GM19025 (cell line): Measurements from ENCODE around the gene TMEM273.

Experiments used
- ATAC-seq: cut with Tn5 transposase; IDR thresholded peaks from one replicate; pipeline ENCODE4 v1.9.1; 2021; ENCODE audit warnings: mild to moderate bottlenecking, low read depth, moderate library complexity; ENCODE audit not compliant: unreplicated experiment

Gene TMEM273

DNA sequence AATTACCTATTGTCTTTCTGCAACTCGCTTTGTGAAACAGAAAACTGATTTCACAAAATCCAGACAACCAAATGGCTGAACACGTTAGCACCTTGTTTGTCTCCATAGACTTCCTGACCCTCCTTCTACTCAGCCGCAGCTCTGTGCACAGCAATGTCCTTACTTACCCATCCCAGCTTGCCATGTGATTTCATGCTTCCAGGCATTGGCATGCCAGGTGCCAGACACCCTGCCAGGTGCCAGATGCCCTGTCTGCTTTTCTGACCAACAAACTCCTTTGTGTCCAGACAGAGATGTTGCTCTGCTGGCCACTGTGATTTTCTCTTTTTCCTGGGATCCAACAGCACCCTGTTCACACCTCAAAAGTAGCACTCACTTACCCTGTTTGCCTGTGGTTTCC is 38.3 kb downstream of the TMEM273 start:
- no peak for ATAC-seq

DNA sequence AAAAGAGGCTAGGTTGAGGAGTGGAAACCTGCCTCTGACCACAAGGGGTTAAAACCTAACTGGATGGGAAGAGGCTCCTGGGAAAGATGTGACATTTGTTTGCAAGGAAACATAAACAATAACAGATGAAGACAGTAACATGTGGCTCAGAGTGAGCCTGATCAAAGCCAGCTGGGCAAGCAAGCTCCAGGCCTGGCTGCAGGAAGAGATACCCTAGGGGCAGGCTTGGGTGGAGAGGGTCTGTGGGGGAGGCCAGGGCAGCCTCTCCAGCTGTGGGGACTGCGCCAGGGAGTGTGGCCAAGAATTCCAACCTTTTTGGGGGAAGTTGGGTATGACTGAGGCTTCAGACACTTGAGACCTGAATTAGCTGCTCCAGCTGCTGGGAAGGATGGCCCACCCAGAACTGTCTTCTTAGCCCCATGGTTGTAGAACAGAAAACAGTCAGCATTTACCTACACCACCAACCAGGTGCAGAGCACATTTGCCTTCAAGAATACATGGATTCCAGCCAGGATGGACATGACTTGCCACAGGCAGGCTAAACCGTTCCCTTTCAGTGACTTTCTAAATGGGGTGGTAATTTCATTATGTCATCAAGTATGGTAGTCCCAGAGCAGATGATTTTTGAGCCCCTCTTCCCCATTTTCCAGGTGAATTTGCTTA is 44.0 kb downstream of the TMEM273 start:
- no peak for ATAC-seq

DNA sequence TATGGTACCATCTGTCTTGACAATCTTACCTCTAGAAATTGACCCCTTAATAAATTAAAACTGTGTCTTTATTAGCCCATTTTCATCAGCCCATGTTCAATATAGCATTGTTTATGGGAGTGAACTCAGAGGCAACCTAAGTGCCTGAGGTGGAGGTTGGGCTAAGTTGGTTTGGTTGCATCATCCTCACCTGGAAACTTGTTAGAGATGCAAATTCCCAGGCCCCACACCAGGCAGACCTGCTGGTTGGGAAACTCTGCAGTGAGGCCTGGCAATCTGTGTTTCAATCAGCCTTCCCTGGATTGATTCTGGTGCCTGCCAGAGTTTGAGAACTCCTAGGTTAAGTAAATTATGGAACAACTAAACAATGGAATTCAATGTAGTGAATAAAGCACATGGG is 44.9 kb downstream of the TMEM273 start:
- ATAC-seq = no peak

DNA sequence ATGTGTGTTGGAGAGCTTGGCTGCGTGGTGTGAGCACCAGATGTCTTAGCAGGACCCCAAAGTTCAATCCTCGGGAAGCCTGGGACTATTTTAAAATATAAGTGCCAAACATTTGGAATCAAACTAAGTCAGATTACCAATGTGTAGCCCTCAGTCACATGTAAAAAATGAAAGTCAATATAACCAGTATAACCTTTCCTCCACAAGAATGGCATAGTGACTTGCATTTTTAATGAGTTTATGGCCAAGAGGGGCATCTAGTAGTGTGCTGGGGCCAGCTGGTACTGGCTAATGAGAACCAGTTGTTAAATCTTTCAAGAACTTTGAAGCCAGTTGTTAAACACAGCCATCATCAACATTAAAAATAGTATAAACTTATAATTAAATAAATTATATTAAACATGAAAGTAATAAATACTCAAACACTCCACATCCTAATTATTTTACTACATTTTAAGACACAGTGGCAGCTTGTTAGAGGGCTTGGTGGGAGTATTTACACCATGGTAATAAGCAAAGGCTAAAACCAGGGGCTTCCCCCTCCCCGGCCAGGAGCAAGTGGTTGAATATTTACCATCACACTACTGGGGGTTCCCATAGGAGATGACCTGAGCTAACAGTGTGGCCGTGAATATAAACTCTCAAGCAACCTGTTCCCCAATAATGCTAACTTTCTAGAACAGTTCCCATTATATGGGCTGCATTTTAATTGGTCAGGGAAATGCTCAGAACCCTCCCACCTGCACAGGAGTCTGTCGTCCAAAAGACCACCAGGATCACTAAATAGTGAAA is 46.5 kb downstream of the TMEM273 start:
- peak; percentile 81 for ATAC-seq

DNA sequence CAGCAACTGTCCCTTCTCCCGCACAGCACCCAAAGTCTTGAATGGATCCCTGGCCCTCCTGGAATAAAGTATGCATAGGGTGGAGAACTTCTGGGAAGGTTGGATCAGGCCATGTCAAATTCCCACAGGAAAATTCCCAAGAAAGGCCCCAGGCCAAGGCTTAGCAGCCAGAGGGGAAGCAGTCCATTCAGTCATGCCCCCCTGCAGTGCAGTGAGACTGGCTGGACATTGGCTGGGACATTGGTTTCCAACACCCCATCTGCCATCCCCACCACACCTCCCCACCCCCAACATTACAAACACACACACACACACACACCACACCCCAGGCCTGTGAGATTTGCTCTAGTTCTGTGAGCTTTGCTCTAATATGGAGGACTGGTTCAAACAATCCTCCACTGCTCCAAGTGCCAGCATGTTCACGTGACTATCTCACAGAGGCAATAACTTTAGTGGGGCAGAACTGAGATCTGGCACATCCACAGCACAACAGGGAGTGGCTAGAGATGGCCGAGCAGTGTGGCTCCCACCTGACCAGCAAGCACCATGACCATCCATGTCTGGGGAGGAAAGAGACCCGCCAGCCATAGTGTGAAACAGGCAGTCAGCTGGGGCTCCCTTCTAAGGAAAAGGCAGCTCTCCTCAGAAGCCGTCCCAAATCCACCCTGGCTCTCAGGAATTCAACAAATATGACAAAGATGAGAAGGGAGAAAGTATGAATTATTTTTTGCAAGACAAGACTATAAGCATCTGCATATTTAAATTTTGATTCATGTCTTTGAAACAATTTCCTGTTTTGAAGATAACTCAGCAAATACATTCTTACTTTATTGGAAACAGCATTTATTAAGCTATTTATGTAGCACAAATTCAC is 47.6 kb downstream of the TMEM273 start:
- ATAC-seq = no peak

DNA sequence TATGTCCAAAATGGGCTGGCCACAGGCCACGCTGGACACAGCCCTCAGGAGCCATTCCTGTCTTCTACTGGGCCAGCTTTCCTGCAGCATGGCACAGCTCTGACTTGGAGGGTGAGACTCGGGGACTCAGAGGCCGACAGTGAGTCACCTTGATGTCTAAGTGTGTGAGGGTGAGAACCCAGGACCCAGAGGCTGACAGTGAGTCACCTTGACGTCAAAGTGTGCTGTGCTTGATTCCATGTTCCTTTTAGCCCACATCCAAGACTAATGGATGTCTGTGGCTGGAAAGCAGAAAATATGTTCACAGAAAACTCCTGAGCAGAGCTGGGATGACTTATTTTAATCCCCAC is 48.4 kb downstream of the TMEM273 start:
- ATAC-seq = no peak

DNA sequence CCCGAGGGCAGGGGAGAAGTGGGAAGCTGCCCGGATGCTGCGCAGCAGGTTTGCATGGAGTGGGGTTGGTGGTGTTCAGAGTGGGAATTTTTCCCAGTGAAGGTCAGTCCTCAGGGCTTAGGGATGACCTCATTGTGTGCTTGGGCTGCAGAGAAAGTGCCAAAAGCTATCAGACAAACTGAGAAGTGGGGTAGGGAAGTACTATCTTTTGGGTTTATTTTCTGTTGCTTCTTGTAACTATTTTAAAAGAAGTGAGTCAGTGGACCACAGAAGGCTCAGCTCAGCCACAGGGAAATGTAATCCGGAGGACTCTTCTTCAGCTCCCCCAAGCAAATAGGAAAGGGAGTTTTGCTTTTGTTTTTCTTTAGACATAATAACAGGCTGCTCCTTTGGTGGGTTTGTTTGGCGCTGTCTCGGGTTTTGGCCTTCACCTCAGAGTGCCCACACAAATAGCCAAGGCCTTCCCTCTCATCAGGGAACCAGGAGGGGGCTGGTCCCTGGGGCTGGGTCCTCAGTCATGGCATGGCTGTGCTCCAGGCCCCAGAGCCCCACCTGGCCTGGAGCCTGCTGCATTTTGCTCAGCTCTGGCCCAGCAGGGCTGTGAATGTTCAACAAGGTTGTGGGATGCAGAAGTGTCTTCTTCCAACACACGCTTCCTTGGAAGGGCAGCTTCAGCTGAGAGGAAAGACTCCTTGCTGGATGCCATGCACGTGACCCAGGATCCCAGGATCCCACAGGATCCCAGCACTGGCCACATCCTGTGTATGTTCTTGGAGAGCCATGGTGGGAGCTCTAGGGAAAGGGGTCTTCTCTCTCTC is 49.0 kb downstream of the TMEM273 start:
- ATAC-seq = no peak

DNA sequence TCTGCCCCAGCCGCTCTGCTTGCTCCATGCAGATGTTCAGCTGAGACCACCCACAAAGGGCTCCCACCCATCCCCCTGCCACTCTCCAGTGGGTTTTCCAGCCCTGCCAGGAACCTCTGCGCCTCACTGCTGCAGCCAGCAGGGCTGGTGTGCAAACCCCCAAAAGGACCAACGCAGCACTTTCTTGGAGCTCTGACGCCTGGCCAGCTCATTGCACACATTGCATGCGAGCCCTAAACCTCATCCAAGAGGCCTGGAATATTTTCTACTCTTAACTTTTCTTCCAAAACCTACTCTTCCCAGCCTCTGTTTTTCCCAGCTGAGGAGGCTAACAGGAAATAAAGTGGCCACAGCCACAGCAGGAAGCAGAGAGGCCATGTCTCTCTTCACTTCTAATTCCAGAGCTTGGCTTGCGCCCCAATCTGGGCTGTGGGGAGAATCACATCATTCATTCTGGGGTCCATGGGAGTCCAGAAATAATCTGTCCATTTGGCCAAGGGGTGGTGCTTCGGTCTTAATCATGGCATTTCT is 49.8 kb downstream of the TMEM273 start:
- no peak for ATAC-seq

DNA sequence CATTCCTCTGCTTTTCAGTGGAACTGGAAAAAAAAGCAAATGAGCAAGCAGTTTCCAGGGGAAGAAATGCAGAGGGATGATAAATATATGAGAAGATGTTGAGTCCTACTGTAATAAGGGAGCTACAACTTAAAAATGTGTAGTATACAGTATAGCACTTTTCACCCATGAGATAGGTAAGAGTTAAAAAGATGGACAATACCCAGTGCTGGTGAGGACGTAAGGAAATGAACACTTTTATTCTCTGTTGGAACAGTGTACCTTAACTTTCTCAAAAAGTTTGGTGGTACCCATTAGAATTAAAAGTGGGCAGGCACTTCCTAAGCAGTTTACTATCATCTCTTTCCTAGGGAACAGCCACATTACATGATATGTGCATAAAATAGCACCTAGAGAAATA is 51.7 kb downstream of the TMEM273 start:
- no peak for ATAC-seq

DNA sequence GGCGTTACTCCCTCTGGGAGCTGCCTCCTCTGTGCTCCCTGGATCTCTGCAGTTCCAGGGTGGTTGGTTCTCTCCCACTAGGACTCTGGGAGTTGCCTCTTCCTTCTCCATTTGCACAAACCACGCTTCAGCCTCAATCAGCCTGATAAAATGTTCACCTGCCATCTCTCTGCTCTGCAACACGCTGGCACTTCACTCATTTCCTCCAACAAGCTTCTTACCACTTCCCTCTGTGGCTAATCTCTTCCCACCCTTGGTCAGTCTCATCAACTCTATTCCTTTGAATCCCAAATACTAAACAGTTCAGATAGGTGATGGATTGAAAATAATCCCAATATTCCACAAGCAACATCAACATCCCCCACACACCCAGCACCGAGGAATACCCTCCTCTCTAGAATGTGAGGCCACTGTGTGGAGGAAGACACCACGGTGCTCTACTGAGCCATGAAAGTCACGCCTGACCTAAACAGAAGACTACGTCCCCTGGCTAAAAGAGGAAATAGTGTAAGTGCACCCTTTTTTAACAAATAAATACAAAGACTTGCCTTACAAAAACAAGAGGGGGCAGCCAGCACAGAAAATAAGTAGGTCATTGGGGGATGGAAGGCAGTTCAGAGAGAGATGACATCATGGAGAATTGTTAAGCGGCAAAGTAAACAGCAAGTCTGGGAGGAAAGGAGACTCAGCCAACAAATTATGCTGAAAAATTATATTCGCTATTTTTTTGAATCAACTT is 52.4 kb downstream of the TMEM273 start:
- no peak for ATAC-seq

DNA sequence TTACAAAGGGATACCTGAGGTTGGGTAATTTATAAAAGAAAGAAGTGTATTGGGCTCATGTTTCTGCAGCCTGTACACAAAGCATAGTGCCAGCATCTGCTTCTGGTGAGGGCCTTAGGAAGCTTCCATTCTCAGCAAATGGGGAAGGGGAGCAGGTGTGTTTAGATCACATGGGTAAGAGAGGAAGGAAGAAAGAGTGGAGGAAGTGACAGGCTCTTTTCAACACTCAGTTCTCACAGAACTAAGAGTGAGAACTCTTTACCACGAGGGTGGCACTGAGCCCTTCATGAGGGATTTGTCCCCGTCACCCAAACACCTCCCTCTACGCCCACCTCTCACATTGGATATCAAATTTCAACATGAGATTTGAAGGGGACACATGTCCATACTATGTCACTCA is 53.9 kb downstream of the TMEM273 start:
- ATAC-seq = no peak

DNA sequence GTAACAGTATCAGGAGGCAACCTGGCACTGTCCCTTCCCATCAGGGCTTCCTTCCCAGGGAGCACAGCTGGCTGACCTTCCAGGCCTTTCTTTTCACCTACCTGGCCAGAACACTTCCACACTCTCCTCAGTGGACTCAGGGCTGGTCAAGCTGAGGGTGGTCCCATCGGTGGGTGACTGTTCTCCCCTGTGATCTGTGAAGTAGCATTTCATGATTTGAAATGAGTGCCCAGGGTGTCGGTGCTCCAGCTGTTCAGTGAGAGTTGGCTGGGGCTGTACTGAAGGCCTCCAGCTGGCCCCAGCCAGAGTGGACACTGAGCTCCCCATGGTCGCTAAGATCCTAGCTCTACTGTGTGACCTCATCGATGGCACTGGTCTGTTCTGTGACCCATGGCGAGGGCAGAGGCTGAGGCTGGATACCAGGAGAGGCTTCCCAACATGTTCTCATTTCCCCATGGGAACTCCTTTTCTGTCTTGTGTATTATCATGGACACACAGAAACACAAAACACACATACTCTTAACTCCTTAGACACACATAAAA is 54.4 kb downstream of the TMEM273 start, which contains the start of gene FAM170B:
TSS of gene FAM170B (minus strand) at position 316 of the 543 bp plus-strand sequence. CDS start at position 213, 103 bp downstream.
- no peak for ATAC-seq

DNA sequence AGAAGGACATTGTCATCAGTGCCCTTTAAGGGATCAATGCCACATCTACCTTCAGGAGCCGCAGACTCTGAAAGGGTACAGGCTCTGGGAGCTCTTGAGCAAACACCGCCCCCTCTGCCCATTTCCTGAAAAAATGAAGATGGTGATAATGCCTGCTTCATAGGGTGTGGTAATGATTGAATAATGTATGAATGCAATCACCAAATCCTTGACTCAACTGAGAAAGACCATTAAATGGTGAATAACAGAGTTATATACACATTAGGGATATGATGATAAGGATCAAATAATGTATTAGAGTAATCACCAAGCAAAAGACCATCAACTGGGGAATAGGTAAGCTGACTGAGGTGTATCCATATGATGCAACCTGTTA is 55.8 kb downstream of the TMEM273 start:
- ATAC-seq = no peak

DNA sequence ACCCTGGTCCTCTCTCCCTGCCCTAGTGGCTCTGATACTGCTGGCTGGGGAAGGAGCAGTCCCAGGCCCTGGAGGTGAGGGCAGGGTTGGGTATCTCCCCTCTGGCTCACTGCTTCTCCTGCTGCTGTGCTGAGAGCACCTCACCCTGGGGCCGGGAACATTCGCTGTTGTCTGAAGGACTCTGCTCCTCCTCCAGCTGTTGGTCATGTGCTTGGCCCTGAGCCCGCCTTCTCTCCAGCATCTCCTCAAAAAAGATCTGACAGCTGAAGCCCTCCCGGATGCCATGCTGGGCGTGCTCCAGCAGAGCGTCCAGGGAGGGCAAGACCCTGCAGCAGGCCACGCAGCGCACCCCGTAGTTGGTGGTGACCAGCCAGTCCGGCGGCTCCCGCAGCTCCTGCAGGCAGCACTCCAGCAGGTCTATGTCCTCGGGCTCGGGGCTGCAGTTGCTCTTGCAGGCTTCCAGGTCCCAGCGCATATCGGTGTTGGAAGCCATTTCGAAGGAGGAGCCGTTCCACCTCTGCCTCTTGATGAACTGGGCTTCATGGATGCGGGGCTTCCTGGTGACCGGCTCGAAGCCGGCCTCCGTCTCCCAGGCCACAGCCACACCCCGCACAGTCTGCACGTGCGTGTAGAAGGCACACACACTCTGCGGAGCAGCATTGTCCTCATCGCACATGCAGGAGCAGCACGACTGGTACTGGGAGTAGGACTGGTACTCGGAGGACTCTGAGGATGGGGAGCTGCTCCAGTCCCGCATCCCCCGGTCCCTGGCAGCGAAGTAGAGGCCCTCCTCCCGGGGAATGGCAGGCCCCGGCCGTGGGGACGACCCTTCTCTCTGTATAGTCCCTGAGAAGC is 56.5 kb downstream of the TMEM273 start:
- ATAC-seq = no peak

DNA sequence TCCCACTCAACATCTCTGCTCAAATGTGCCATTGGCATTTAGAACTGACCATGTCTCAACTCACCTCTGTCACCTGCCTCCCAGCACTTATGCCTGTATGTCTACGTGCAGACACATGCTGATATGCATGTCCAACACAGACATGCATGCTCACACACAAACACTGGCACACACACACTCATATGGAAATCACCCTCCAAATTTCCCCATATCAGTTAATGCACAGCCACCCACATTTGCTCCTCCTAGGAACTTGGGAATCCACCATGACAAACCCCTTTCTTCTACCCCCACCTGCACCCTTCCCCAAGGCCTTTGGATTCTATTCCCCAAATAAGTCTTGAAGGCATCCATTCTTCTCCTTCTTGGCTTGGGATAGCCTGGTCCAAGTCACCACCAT is 58.8 kb downstream of the TMEM273 start:
- ATAC-seq = no peak

DNA sequence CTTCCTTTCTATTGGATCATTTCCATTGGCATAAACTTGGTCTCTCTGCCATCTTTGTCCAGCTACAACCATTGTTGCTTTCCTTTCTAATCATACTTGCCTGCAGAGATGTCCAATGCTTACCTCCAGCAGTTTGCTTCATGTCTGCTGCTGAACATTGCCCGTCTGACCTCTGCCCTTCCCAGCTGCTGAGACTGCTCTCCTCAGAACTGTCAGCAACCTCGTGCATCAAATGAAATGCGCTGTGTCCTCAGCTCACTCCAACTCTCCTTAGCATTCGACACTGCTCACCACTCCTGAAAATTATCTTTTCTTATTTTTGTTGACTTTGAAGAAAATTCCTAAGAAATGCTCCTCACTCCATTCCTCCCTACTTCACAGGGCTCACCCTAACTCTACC is 59.3 kb downstream of the TMEM273 start:
- ATAC-seq = no peak

DNA sequence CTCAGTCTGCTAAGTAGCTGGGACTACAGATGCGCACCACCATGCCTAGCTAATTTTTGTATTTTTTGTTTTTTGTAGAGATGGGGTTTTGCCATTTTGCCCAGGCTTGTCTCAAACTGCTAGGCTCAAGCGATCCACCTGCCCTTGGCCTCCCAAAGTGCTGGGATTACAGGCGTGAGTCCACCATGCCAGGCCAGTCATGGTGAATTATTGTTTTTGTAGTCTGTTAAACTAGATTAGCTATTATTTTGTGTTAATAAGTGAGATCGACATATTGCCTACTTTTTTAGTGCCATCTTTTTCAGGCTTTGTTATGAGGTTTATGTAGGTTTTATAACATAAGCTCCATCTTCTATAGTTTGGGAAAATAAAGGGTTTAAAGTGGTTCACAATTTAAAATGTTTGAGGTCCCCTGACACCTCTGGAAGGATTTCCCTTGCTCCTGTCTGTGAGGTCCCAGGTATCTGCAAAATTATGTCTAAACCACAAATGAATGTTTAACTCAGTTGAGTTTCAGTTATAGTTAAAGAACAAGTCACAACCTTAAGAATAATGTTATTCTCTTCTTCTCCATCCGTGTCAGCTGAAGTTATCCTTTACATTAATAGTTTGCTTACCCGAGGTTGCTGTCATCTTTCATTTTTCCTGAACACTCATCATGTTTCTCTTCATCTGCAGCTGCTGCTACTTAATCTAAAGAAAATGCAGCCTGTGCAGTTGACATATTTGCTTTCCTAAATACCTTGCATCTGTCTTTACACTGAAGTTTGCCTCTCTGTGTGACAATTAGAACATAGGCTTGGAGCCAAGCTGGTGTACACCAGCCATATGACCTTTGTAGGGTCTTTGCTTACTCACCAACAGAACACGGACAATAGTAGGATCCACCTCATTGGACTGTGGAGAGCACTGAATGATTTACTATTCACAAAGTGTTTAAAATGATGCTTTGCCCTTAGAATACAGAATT is 63.9 kb downstream of the TMEM273 start:
- ATAC-seq = no peak
